Central memory CD4-positive, alpha-beta T cell (primary cell): ENCODE data around the gene HOXA13.

Source experiments
- DNase-seq: peaks from one replicate; pipeline ENCODE4 v3.0.0; 2022

Gene HOXA13

DNA sequence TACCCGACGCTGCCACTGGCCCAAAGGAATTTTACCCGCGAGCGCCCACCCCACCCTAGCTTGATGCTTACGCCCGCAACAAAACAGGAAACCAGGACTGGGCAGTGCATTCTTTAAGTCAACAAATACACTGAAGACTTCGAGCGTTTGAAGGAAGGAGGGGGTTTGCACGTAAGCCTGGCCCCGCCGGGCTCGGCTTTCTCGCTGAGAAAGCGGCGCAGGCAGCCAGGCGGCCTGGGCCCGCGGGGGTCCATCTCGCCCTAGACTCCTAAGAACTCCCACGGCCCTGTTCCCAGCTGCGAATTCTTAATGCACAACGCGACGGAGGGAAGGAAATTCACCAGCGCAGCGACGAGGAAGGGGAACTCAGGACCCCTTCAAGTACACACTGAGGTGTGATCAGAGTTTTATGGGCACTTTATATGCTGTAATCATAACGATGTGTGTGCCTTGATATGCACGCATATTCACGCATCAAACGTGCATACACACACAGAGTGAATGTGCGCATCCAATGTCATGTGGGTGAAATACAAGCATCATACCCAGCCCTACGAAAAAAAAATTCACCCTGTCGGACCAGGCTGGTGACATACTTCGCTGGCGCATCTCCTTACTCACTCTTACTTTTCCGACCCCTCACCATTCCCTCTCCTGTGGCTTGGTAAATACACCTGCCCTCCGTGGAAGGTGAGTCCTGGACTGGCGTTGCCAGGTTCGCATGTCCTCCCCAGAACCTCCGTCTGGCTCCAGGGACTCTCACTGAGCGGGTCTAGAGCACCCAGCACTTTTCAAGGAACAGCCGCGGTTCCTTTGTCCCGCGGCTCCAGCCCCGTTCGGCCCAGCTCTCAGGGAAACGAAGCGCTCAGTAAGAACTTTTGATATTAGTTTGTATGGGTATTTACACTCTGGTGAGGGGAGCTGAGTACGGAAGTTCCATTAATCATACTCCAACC, 5.7 kb upstream of the HOXA13 start:
- no peak for DNase-seq

DNA sequence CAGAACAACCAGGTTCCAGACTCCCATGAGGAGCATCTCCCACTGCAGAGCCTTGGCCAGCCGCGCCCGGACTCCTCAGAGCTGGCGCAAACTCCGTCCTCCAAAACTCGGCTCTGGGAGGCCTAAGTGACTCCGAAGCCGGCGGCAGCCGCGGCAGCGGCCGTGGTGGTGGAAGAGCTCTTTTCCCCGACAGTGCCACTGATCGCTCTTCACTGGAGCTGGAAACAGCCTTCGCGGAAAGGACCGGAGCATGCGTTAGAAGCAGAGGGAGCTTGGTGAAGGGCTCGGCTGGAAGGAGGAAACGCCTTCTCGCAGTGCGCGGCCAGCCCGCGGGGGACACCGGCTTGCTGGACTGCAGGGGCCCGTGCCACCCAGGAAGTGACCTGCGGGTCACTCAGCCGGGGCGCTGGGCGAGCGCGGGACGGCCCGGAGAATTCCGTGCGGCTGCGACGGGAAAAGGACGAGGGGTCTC, 5.0 kb upstream of the HOXA13 start:
- DNase-seq, result no peak

DNA sequence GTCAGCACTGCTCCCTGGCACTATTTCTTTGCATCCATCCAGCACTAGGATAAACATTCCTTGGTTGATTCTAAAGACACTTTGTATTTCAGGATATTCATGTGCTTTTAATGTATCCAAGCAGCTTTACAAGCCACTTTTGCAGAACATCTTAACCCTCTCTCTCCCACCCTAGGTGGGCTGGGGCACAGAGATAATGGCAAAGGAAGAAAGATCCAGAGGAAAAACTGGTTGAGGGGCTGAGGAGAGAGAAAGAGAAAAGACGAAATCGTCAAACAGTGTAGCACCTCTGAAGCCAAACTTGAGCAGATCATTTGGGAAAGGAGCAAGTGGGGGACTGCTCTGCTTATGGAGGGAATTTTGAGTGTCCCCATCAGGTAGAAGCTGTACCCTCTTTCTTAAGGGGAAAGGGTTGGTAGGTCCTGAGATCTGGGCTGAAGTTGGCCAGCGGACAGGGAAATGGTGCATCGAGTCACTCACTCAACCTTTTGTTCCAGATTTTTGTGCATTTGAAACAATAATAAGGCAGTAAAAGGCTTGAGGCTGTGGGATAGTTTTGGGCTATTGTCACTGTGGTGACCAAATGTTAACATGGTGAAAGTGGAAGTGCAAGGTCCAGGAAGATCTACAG, 4.2 kb upstream of the HOXA13 start:
- no peak for DNase-seq

DNA sequence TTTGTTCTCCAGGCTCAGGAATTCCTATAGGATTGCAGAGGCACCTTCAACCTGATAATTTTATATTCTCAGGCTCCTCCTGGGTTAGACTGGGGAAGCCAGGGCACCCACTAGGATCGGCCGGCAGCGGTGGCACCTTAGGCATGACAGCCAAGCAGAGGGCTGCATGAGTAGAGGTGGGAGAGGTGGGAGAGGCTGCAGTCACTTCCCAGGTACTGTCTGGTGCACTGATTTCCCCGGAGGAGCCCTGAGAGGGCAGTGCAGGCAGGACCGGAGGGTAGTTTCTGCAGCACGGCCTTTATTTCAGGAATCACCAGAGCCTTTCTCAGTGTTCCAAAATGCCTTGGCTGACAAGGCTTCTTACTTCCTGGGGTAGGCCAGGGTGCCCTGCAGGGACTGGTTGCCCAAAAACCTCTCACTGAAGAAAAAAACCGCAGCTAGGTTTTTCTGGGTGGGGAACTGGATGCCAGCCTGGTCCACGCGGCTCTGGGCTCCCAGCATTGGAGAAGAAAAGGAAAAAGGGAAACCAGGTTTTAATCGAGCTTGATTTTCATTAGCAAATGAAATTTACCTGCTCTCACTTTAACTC, 3.6 kb upstream of the HOXA13 start:
- no peak for DNase-seq

DNA sequence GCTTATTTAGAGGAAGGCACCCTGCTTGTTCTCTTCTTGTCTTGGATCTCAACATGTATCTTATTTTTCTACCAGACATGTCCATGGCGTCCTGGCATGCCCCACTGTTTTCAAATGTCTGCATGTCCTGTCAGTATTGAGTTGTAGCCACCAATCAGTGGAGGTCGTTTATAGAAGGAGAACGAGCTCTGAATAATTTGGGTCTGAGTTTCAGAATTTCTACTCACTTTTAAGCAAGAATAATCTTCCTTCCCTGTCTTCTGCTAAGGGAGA, 2.9 kb upstream of the HOXA13 start:
- no peak for DNase-seq

DNA sequence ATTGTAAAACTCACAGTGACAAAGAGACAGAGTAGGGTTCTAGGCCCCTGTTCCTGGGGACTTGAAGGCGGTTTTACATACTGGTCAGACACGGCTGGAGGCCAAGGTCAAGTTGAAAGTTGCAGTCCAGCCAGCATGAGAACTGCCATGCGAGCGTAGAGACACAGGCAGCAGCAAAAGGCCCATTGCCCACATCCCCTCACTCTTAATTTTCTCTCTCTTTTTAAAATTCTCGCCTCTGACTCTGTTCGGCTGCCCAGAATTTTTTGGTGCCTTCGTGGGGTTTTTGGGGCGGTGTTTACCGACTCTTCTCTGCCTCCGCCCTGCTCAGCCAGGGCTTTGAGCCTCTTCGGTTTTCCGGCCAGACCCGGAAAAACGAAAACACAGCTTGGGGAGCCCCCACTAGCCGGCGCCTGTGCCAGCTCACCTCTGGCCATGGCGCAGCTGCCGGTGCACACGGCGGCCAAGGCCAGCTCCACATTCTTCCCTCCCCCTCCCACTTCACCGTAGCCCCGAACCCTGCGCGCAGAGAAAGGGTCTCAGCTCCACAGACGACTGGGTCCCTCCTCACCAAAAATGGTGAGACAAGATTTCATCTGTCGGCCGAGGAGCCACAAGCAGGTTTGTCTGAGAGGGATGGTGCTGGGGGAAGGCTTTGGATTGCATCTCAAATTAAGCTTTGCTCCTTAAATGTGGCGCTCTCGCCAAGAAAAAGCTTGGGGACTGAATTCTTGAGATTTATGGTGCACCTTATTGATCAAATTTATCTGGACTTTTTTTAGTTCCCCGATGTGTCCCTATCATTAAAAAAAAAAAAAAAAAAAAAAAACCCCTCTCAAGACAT, 2.3 kb upstream of the HOXA13 start:
- DNase-seq, result no peak

DNA sequence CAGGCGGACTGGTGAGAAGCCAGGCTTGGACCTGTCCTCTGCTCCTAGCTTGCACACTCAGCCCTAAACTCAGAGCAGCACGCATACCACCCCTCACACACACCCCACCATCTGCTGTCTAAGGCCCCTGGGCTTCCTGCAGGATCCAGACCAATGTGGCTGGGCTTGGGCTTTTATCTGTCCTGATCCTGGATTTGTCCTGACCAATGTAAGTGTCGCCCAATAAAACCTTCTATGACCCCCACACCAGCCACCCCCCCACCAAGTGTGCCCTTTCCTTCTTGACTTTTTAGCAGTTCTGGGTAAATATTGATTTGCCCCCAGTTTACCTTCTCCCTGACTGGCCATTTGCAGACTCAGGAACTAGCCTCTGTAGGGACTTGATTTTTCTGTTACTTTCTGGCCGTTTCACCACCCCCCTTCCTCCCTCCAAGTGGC, 1.7 kb upstream of the HOXA13 start:
- DNase-seq, result no peak

DNA sequence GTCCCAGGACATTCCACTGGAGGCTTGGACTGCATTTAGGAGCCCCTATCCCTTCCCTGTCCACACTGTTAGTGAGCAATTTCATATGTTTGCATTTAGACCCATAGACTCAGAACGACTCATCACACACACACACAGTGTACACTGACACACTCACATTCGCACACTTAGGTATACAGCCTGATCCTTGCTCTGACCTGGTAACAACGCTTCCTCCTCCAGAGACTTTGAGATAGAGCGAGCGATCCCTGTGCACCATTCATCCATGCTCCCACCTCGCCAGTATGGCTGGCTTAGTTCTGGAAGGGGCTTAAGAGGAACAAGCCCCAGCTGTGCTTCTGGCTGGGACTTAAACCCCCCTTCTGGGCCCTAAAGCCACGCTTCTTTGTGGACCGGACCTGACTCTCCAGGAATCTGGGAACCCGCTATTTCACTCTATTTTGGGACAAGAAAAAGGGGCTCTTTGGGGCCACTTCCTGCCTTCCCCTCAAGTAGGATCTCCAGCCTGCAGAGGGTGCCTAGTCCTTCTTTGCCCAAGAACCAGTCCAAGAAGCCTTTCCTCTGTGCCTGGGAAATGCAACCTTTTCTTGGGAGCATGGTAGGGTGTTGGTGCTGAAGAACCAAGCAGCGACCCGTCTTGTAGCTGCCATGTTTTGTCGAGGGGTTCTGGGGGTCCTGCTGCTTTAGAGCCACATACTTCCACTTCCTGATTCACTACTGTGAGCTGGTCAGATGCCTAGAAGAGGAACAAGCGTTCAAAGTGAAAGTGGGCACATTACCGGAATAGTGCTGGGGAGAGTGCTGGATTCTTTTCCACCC, 1.1 kb upstream of the HOXA13 start:
- no peak for DNase-seq

DNA sequence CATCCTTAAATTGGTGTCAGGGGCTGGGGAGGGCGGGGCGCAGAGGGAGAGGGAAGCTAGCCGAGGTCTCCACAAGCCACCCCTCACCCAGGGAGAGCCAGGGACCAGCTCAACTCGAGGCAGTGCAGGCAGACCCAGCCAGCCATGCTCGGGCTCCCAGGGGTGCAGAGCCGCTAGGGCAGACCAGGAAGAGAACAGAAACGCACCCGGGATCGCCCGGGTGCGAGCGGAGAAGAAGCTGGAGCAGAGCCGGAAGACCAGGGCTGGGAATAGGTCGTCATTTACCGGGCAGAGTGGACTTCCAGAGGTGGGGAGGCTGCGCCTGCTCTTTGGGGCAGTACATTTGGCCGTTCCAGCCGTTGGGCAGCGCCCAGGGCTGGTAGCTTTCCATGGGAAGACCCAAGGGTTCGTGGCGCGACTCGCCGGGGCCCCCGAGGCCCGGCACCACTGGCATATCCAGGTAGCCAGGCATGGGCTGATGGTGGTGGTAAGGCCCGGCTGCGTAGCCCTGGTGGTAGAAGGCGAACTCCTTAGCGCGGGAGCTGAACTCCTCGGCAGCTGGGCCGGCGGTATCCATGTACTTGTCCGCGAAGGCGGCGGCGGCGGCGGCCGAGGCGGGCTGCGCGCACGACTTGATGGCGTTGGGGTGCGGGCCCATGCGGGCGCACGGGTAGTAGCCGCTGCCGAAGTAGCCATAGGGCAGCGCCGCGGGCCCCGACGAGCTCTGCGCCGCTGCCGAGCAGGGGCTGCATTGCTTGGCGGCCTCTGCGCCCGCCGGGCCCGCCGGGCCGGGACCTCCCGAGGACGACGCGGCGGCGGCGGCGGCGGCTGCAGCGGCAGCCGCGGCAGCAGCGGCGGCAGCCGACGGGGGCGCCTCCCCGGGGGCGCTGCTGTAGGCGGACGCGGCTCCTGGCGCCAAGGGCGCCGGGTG, 755 bp downstream of the HOXA13 start:
- DNase-seq, result no peak

DNA sequence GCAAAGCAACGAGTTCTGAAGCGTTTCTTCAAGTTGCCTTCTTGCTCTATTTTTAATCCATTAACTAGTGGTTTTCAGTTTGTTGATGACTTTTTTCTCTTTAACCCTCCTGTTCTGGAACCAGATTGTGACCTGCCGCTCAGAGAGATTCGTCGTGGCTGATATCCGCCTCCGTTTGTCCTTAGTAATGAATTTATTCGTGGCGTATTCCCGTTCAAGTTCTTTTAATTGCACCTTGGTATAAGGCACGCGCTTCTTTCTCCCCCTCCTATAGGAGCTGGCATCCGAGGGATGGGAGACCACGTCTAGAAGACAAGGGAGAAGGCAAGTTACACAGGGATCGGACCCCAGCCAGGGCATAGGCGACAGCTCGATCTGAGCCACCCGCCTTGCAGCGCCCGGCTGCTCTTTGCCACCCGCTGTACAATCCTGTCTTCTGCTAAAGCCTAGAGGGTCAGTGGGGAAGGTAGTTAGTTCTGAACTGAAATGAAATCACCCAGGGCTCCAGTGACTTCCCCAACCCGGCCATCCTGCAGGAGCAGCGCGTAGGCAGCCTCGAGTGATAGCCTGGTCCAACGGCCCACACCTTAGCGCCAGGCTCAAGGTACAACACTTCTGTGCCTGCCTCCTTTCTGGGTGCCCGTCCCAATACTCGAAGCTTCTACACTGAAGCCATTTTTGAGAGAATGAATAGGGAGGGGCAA, 1.6 kb downstream of the HOXA13 start:
- no peak for DNase-seq

DNA sequence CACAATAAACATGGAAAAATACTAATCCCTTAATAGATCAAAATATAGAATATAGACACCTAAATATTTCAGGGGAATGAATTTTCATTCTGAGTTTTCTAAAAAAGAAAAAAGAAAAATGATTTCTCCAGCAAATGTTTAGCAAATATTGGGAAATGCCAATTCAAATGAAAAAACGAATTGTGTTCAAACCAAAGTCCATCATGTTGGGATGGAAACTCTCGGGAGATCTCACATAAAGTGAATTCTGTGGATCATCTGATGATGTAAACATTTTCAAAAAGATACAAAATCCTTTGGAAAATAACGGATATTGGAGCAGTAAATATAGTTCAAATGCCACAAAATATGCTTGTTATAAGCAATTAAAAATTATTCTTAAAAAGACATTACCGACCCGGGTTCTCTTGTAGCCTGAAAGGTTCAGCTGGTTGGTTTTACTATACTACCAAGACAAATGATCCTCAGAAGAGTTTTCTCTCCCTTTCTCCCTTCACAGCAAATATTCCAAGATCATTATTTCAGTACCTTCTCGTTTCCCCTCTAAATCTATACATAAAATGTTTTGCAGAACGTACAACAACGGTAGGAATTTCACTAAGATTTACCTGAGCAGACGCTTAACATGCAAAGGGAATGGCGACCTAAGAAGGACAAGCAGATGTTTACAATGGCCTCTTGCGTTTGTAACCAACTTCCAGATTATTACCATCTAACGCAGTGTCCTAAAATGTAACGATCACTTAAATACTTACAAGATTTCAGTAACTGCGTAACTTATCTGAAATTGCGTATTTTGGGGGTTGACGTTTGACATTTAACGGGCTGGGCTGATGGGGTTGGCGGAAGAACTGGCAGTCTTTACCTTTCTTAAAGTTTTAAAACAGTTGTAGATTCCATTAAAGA, 2.5 kb downstream of the HOXA13 start:
- no peak for DNase-seq

DNA sequence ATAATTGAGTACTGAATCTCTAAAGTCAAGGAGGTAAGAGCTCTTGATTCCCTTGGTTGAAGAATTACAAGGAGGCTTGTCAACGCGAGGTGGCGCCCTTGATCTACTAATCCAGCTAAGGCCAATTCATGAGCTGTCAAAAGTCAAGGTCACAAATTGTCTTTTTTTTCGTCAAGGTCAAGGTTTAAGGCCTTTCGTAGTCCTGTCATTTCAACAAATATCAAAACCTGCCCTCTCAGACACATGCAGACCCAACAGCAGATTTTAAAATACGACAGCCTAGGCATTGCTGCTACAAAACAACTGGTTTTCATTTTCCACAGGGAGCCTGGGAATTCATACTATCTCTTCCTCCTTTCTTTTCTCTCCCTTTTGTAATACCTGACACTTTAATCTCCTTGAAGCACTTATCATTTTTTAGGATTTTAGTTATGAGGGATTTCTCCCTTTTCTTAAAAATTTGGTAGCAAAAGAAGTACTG, 3.6 kb downstream of the HOXA13 start:
- DNase-seq, result peak; percentile 67

DNA sequence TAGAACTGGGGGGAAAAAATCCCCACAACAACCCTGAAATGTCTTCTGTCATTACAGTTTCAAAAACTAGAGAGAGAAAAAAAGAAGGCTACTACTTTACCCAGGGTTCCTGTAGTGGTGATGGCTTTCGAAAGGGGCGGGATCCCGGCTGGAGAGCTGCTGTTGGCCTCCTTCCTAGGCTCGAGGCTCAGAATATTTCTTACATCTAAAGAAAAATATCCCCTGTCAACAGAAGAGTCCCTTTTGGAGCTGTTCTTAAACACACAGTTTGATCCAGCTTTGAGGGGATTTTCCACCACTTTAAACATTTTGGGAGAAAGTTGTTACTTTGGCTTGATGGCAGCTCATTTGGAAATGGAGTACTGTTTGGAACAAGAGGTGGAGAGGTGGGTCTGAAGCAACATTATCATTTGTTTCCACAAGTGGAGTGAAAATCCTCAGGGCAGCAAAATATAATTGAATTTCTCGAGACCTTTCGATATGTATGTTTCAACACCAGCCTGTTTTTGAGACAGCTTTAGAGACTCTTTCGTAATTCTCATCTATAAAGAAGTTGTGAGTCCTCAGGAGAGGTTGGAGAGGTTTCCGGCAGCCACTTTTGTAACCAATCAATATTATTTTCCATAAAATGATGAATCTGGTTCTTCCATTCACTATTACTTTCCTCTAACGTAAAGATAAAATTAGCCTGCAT, 5.1 kb downstream of the HOXA13 start:
- no peak for DNase-seq

DNA sequence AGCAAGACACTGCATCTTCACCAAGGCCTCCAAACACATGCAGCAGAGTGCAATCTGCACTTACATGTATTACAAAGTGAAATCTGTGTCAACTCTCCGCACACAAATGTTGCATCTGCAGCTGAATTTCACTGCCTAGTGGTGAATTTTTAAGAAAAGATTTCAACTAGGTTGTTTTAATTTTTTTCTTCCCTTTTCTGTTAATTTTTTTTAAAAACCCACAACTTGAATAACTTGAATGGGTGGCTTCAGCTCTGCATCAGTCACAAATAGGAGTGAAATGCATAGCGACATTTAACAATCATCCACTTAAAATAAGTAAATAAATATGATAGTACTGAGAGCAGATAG, 5.9 kb downstream of the HOXA13 start:
- no peak for DNase-seq

DNA sequence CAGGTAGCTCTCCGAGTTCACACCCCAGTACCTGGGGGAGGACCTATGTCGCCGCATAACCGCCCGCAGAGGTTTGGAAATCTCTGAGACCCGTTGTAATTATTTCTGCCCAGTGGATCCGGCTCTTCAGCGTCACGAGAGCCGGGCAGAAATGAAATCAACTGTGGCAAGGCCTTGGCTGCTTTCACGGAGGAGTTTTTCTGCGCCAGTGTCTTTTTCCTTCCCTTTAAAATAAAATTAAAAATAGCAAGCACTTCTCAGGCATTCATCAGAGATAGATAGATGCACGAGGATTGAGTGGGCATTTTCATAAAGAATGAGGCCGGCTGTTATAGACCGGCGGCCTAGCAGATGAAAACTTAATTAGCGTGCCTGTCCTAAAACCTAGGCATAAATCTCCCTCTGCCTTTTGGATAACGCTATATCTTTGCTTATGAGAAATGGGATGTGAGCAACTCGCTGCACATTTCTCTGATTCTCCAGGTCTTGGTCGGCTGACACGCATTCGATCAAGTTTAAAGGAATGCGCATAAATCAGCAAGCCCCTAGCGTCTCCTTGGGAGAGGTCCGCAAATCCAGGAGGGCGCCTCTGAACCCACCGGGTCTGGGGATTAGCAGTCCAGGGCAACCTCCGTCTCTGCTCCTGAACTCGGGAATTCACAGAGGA, 6.4 kb downstream of the HOXA13 start:
- no peak for DNase-seq

DNA sequence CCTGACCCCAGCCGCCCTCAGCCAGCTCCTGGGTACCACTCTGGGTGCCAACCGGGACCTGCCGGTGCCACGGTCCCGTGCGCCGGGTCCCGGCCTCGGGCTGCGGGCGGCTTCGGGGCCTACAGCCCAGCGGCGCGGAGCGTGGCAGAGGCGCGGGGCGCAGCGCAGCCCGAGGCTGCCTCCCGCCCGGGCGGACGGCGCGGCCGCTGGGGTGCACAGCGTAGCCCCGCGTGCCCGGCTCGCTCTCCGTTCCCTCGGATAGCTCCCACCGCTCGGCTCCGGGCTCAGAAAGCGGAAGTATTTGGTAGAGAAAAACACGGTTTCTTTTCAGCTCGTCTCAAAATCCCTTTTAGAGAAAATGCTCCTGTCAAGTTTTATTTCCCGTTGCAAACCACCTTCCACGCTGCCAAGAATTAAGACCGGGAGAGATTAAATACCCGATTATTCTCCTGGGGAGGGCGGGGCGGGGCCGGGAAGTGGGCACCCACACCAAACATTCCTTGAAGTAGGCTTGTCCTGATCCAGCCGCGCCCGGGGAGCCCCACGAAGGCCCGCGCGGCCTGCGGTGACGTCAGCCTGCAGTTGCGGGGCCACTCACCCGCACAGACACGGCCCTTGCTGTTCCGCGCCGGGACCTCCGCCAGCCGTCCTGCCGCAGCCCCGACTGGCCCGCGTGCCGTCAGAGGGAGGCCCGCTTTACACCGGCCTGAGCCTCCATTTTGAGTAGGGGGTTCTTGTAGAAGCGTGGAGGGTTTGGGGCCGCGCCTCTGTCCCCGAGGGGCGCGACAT, 7.2 kb downstream of the HOXA13 start:
- DNase-seq, result no peak
